Measurements from ENCODE around the gene EPM2A. TPM values are rescaled to one million over a fixed set of nuclear protein-coding genes. Genes with fewer than 3 reads are reported as not detected.

EPM2A gene
- total RNA-seq, 6 experiments from 2014 or later: 4.7 to 8.7 (median 6.8) TPM

- H3K27ac ChIP-seq: peak overlapping the region in 1 of 3 donors; percentile 97
- peaks cover 0 to 4% (median under 1%) of the 10 kb centered on the region in 4 donors for H3K4me1 ChIP-seq
- H3K4me3 ChIP-seq: no peak overlapping the region
- WGBS (ENCODE audit: insufficient coverage, low coverage, low lambda C conversion rate, missing lambda C conversion rate): 25% methylated on average over 4 of the region's 4 CpGs
- no peak for DNase-seq
- TF ChIP-seq, protein P1, sequence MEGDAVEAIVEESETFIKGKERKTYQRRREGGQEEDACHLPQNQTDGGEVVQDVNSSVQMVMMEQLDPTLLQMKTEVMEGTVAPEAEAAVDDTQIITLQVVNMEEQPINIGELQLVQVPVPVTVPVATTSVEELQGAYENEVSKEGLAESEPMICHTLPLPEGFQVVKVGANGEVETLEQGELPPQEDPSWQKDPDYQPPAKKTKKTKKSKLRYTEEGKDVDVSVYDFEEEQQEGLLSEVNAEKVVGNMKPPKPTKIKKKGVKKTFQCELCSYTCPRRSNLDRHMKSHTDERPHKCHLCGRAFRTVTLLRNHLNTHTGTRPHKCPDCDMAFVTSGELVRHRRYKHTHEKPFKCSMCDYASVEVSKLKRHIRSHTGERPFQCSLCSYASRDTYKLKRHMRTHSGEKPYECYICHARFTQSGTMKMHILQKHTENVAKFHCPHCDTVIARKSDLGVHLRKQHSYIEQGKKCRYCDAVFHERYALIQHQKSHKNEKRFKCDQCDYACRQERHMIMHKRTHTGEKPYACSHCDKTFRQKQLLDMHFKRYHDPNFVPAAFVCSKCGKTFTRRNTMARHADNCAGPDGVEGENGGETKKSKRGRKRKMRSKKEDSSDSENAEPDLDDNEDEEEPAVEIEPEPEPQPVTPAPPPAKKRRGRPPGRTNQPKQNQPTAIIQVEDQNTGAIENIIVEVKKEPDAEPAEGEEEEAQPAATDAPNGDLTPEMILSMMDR (IDR thresholded peaks at IDR 0.05): no peak
- TF ChIP-seq POLR2A (IDR thresholded peaks at IDR 0.05): no peak
- H3K9me3 ChIP-seq: no peaks in the 10 kb centered on the region
- ATAC-seq: no peak
- H3K27me3 ChIP-seq: no peaks in the 10 kb centered on the region
- intact Hi-C loops (cut with DNase I): no loop called here
- no peaks in the 10 kb centered on the region for H3K36me3 ChIP-seq
Observed at GRCh38 chr6:145733810-145734209, 1.5 kb downstream of the EPM2A start.

DNA sequence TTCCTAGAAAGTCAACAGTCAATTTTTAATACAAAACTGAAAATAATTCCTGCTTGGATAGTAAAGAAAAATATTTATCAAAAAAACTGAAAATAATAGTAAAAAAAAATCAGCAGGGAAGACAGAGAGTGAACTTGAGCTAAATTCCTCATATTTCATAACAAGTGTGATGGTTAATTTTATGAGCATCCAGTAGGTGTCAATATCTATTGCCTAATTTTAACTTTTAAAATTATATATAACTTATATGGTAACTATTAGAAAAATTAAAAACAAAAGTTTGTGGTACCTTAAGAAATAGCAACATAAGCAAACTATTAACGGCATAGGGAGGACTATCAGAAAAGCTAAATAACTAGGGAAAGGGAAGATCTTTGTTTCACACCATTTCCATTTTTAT lies 2.1 kb downstream of the EPM2A start:
- DNase-seq (no peak), ATAC-seq (no peak)
- no peaks in the 10 kb centered on the region for H3K36me3 ChIP-seq
- no peak for TF ChIP-seq POLR2A (IDR thresholded peaks at IDR 0.05)
- TF ChIP-seq, protein P1 (IDR thresholded peaks at IDR 0.05): no peak
- H3K27ac ChIP-seq: no peak overlapping the region
- WGBS (ENCODE audit: insufficient coverage, low coverage, low lambda C conversion rate, missing lambda C conversion rate): 52% methylated on average over 1 of the region's 1 CpG
- H3K4me1 ChIP-seq: peaks cover 0 to 4% (median under 1%) of the 10 kb centered on the region in 4 donors
- H3K27me3 ChIP-seq: no peaks in the 10 kb centered on the region
- H3K4me3 ChIP-seq: no peak overlapping the region
- H3K9me3 ChIP-seq: no peaks in the 10 kb centered on the region
- intact Hi-C loops (cut with DNase I): no loop called here

DNA sequence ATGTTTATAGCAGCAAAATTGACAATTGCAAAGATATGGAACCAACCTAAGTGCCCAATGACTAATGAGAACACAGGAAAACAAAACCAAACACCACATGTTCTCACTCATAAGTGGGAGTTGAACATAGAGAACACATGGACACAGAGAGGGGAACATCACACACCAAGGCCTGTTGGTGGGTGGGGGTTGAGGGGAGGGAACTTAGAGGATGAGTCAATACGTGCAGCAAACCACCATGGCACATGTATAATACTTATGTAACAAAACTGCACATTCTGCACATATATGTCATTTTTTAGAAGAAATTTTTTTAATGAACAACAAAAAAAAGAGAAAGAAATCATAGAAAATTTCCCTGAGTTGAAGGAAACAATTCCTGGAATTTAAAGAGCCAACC lies 3.9 kb downstream of the EPM2A start:
- intact Hi-C loops (cut with DNase I): no loop called here

DNA sequence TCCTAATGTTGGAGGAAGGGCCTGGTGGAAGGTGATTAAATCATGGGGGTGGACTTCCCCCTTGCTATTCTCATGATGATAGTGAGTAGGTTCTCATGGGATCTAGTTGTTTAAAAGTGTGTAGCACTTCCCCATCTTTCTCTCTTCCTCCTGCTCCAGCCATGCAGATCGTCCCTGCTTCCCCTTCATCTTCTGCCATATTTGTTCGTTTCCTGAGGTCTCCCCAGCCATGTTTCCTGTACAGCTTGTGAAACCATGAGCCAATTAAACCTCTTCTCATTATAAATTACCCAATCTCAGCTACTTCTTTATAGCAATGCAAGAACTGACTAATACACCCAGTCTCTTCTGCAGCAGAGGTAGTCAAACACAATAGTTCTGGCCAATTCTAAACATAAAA lies 5.4 kb downstream of the EPM2A start:
- Histone ChIP-seq H3K4me3 (no peak overlapping the region), H3K36me3 (no peaks in the 10 kb centered on the region), H3K4me1 (peaks cover 0 to 4% (median 0%) of the 10 kb centered on the region in 4 donors), H3K27me3 (no peaks in the 10 kb centered on the region), H3K9me3 (no peaks in the 10 kb centered on the region), H3K27ac (no peak overlapping the region)
- no peak for ATAC-seq
- no peak for DNase-seq
- WGBS (ENCODE audit: insufficient coverage, low coverage, low lambda C conversion rate, missing lambda C conversion rate): 73% methylated on average over 2 of the region's 2 CpGs
- intact Hi-C loops (cut with DNase I): no loop called here
- no peak for TF ChIP-seq POLR2A (IDR thresholded peaks at IDR 0.05)
- TF ChIP-seq, protein P1 (IDR thresholded peaks at IDR 0.05): no peak

More for the DNA sequence above, 3.9 kb downstream of the EPM2A start:
- no peak for ATAC-seq
- Histone ChIP-seq H3K36me3 (no peaks in the 10 kb centered on the region), H3K4me1 (peaks cover 0 to 4% (median under 1%) of the 10 kb centered on the region in 4 donors), H3K9me3 (no peaks in the 10 kb centered on the region), H3K27ac (no peak overlapping the region), H3K27me3 (no peaks in the 10 kb centered on the region), H3K4me3 (no peak overlapping the region)
- DNase-seq: no peak
- TF ChIP-seq, protein P1 (IDR thresholded peaks at IDR 0.05): no peak
- TF ChIP-seq POLR2A (IDR thresholded peaks at IDR 0.05): no peak
- WGBS (ENCODE audit: insufficient coverage, low coverage, low lambda C conversion rate, missing lambda C conversion rate): 89% methylated on average over 1 of the region's 1 CpG

Measured in right lobe of liver (tissue), 6 donors.